ENCODE measurements around the gene HOXD9.

The HOXD9 gene
- long read RNA-seq = 0 reads

GRCh38 chr2:176122683-176123410, at the start of gene HOXD9:
TSS of gene HOXD9 (plus strand) at chr2:176122719. CDS start at chr2:176122769, 50 bp downstream.
- TF ChIP-seq CTCF (IDR thresholded peaks at IDR 0.05; ENCODE audit: insufficient read depth, low read length) (no peak), SPI1 (IDR thresholded peaks at IDR 0.05; ENCODE audit: borderline replicate concordance, low read depth) (no peak), POLR2AphosphoS5 (IDR thresholded peaks at IDR 0.05; ENCODE audit: low read depth) (no peak), GABPA (IDR thresholded peaks at IDR 0.05; ENCODE audit: low read depth) (no peak), REST (IDR thresholded peaks at IDR 0.05; ENCODE audit: insufficient replicate concordance, low read depth) (no peak)
- Histone ChIP-seq H3K27ac (replicated peaks) (no peak within 1 kb of the TSS), H3K27me3 (ENCODE audit: insufficient read depth, poor library complexity, severe bottlenecking) (peaks cover 92% of the 10 kb centered on the region), H3K4me3 (replicated peaks; ENCODE audit: insufficient read depth, low read length) (no peak within 1 kb of the TSS)
- no peak for DNase-seq (ENCODE audit: low read depth in 1 of 2, low spot score in 1 of 2)

GRCh38 chr2:176072951-176073904, 49.3 kb upstream of the HOXD9 start:
- TF ChIP-seq SPI1 (IDR thresholded peaks at IDR 0.05; ENCODE audit: borderline replicate concordance, low read depth) = no peak
- no peak for TF ChIP-seq GABPA (IDR thresholded peaks at IDR 0.05; ENCODE audit: low read depth)
- no peak for TF ChIP-seq REST (IDR thresholded peaks at IDR 0.05; ENCODE audit: insufficient replicate concordance, low read depth)
- TF ChIP-seq CTCF (IDR thresholded peaks at IDR 0.05; ENCODE audit: insufficient read depth, low read length) = no peak
- TF ChIP-seq POLR2AphosphoS5 (IDR thresholded peaks at IDR 0.05; ENCODE audit: low read depth) = no peak
- Histone ChIP-seq H3K4me3 (replicated peaks; ENCODE audit: insufficient read depth, low read length) (no peak overlapping the region), H3K27me3 (ENCODE audit: insufficient read depth, poor library complexity, severe bottlenecking) (peaks cover 79% of the 10 kb centered on the region), H3K27ac (replicated peaks) (no peak overlapping the region)
- DNase-seq (ENCODE audit: low read depth in 1 of 2, low spot score in 1 of 2) = no peak

- H3K27ac ChIP-seq (replicated peaks) = no peak overlapping the region
- no peak for TF ChIP-seq REST (IDR thresholded peaks at IDR 0.05; ENCODE audit: insufficient replicate concordance, low read depth)
- no peak for TF ChIP-seq GABPA (IDR thresholded peaks at IDR 0.05; ENCODE audit: low read depth)
- TF ChIP-seq POLR2AphosphoS5 (IDR thresholded peaks at IDR 0.05; ENCODE audit: low read depth) = no peak
- no peak for TF ChIP-seq SPI1 (IDR thresholded peaks at IDR 0.05; ENCODE audit: borderline replicate concordance, low read depth)
- no peak for TF ChIP-seq CTCF (IDR thresholded peaks at IDR 0.05; ENCODE audit: insufficient read depth, low read length)
- H3K27me3 ChIP-seq (ENCODE audit: insufficient read depth, poor library complexity, severe bottlenecking) = peaks cover 79% of the 10 kb centered on the region
- DNase-seq (ENCODE audit: low read depth in 1 of 2, low spot score in 1 of 2) = no peak
- no peak overlapping the region for H3K4me3 ChIP-seq (replicated peaks; ENCODE audit: insufficient read depth, low read length)
Observed at GRCh38 chr2:176074919-176075425, 47.5 kb upstream of the HOXD9 start.

Data from HL-60 (cell line).